Loucy (cell line): ENCODE measurements around the gene EZH2.

Source experiments
- EZH2phosphoT487 ChIP-seq: fragments of 200-600 bp; IDR thresholded peaks from 2 replicates; pipeline ENCODE4 v1.6.1; 2018; ENCODE audit warnings: antibody characterized with exemption, mild to moderate bottlenecking, moderate library complexity, borderline replicate concordance
- TF ChIP-seq, protein P1 (sequence below): fragments of 200-600 bp; sonication (generic); conservative IDR thresholded peaks from 2 replicates; pipeline ENCODE4 v1.5.1; 2014; ENCODE audit warnings: mild to moderate bottlenecking, antibody characterized with exemption, low read length

DNA sequence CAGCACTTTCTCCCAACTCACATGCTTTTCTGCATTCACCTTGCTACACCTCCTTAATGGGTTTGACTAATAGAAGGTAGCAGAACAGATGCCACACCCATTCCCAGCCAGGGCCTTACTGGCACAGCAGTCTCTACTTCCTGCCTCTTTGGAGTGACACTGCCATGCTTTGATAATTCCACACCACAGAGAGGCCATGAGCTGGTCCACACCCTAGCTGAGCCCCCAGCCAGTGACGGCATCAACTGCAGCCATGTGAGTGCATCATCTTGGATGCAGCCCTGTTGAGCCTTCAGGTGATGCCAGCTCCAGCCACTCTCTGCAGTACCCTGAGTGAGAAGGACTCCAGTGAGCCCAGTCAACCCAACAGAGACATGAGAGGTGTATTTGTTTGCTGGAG, 27.5 kb upstream of the EZH2 start:
- TF ChIP-seq, protein P1, sequence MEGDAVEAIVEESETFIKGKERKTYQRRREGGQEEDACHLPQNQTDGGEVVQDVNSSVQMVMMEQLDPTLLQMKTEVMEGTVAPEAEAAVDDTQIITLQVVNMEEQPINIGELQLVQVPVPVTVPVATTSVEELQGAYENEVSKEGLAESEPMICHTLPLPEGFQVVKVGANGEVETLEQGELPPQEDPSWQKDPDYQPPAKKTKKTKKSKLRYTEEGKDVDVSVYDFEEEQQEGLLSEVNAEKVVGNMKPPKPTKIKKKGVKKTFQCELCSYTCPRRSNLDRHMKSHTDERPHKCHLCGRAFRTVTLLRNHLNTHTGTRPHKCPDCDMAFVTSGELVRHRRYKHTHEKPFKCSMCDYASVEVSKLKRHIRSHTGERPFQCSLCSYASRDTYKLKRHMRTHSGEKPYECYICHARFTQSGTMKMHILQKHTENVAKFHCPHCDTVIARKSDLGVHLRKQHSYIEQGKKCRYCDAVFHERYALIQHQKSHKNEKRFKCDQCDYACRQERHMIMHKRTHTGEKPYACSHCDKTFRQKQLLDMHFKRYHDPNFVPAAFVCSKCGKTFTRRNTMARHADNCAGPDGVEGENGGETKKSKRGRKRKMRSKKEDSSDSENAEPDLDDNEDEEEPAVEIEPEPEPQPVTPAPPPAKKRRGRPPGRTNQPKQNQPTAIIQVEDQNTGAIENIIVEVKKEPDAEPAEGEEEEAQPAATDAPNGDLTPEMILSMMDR, result no peak
- TF ChIP-seq EZH2phosphoT487, result no peak
